Activated CD4-positive, alpha-beta T cell treated with anti-CD3 and anti-CD28 coated beads, Interleukin-2, Interleukin-6, amounts not matched to agents 100 ng/mL and 50 ng/mL, durations not matched to agents 16 hours and 8 hours (primary cell): ENCODE results near the gene VAMP8.

Source experiments
- DNase-seq: peaks from one replicate; pipeline ENCODE4 v3.0.0-alpha.2; 2020

VAMP8 gene

GRCh38 chr2:85577386-85578242, at the start of gene VAMP8:
Gene VAMP8 (plus strand): TSS chr2:85577586. CDS start chr2:85577647, 61 bp downstream.
- peak; percentile 71 for DNase-seq

GRCh38 chr2:85527787-85528186, 49.6 kb upstream of the VAMP8 start:
- DNase-seq, result no peak

- no peak for DNase-seq
Observed at GRCh38 chr2:85528355-85528754, 49.0 kb upstream of the VAMP8 start.

DNA sequence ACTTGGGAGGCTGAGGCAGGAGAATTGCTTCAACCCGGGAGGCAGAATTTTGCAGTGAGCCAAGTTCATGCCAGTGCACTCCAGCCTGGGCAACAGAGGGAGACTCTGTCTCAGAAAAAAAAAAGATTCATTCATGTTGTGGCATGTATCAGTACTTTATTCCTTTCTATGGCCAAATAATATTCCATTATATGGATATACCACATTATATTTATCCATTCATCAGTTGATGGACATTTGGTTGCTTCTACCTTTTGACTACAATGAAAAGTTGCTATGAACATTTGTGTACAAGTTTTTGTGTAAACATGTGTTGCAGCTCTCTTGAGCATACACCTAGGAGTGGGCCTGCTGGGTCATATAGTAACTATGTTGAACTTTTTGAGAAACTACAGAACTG, 47.6 kb upstream of the VAMP8 start:
- DNase-seq, result no peak

- no peak for DNase-seq
Observed at GRCh38 chr2:85531589-85531988, 45.8 kb upstream of the VAMP8 start.

DNA sequence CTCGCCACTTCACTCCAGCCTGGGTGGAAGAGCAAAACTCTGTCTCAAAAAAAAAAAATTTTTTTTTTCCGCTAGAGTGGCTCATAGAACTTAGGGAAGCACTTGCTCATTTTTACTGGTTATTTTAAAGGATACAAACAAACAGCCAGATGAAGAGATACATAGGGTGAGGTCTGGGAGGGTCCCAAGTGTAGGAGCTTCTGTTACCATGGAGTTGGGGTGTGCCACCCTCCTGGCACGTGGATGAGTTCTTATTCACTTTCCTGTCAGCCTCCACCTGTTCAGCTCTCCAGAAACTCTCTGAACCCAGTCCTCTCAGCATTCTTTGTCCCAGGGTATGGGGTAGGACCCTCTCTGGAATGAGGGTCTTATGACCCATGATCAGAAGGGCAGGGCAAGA, 43.3 kb upstream of the VAMP8 start:
- DNase-seq, result no peak

DNA sequence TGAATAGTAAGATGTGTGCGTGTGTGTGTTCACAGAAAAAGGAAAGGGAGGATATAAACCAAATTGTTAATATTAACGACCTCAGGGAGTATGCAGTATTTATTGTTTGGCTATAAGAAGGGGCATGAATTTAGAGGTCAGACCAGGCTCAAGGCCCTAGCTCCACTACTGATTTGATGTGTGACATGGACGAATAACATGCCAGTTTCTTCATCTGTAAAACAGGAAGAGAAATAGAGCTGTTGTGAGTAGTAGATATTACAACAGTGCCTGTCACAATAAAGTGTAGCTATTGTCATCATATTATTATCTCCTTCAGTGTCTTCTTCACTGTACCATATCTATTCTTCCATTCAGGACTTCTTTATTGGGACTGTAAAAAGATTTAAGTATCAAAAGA, 42.5 kb upstream of the VAMP8 start:
- no peak for DNase-seq

GRCh38 chr2:85536479-85536878, 40.9 kb upstream of the VAMP8 start:
- no peak for DNase-seq

DNA sequence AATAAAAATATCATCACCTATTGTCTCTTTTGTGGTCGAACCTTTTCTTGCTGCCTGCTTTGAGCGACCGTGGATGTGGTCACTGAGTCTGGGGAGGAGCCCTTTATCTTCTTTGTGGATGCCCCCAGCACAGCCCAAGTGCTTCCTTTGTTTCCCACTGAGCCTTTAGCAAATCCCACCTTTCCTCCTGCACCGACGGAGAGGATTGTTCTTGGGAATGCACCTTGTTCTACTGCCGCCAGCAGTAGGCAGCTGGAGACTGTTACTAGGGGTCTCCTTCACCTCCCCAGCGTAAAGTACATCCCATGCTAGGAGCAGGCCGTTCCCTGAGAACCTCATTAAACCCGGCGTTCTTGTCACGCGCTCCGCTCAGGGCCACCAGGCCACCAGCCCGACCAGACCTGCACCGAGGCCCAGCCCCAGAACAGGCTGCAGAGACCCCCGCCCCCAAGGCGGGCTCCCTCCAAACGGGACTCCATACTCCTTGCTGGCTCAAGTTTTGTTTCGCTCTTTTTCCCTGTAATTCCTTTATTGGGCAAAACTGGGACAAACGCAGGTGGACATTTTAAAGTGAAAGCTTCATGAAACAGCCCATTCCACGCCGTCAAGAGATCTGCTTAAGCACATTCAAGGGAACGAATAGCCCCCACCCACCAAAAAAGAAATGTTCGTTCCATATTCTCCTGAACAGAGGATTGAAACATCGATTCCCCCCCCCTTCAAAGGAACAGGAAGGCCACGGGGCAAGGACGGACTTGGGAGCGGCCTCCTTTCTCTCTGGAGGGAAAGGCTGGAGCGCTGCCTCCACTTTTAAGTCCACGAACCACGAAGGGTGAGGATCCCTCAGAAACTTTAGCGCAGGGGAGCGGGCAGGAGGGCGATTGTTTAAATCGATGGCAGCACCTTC, 39.5 kb upstream of the VAMP8 start:
- peak; percentile 56 for DNase-seq

DNA sequence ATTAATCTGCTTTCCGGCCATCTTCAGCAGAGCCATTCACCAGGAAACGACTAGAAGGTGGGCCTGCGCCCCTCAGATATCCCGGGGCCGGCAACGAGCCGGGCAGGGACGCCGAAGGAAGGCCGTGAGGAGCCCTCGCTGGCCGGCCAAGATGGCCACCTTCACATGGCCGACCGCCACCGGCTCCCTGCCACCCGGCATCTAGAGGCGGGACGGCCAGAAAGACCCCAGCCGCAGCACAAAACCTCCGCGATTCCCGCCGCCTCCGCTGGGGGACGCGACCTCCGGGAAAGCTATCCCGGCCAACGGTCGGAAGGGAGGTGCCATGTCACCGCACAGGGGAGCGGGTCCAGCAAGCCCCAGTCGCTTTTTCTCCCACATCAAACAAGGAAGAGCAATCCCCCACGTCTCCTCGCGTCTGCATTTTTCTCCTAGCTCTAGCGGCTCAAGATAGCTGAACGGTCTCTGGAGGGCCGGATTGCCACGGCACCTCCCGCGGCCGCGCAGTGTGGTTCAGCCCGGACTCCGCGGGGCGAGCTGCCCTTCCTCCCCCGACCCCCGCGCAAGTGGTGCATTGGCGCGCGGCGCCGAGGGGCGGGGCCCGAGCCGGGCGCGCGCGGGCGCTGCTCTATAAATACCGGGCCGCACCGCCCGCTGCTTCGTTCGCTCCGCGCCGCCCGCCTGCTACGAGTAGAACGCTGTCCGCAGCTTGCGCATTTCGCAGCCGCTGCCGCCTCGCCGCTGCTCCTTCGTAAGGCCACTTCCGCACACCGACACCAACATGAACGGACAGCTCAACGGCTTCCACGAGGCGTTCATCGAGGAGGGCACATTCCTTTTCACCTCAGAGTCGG, 38.7 kb upstream of the VAMP8 start, which contains the start of gene MAT2A:
TSS of gene MAT2A (plus strand) at position 662 of the 854 bp plus-strand sequence. CDS start at position 782, 120 bp downstream.
- peak; percentile 95 for DNase-seq

- peak; percentile 84 for DNase-seq
Observed at GRCh38 chr2:85539361-85540132, 37.8 kb upstream of the VAMP8 start.

GRCh38 chr2:85540133-85540648, 37.2 kb upstream of the VAMP8 start:
- peak; percentile 37 for DNase-seq

GRCh38 chr2:85541262-85541661, 36.1 kb upstream of the VAMP8 start:
- no peak for DNase-seq

DNA sequence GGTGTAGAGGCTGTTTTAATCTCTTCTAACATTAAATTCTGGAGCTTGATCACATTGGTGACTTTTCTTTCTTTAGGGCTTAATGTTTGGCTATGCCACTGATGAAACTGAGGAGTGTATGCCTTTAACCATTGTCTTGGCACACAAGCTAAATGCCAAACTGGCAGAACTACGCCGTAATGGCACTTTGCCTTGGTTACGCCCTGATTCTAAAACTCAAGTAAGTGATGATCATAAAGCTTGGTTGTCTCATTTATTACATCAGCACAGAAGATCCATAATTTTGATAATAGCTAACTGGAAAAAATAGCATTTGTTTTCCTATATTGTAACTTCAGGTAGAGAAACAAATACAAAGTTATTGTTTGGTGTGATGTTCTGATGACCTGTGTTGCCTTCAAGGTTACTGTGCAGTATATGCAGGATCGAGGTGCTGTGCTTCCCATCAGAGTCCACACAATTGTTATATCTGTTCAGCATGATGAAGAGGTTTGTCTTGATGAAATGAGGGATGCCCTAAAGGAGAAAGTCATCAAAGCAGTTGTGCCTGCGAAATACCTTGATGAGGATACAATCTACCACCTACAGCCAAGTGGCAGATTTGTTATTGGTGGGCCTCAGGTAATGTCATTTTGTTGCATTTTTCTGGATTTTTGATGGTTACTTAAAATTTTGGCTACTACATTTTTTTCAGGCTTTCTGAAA, 35.5 kb upstream of the VAMP8 start:
- DNase-seq, result peak; percentile 16

DNA sequence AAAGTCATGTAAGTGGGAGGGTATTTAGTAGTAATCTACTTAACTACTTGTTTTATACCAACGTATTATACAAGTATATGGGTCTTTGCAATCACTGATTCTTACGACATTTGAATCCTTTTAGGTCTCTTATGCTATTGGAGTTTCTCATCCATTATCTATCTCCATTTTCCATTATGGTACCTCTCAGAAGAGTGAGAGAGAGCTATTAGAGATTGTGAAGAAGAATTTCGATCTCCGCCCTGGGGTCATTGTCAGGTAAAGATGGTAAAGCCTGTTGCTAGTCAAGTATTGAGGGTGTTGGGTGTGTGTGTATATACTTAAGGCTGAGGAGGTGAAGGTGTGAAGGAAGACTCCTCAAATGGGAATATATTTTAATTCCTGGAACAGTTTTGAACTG, 34.6 kb upstream of the VAMP8 start:
- DNase-seq, result no peak

DNA sequence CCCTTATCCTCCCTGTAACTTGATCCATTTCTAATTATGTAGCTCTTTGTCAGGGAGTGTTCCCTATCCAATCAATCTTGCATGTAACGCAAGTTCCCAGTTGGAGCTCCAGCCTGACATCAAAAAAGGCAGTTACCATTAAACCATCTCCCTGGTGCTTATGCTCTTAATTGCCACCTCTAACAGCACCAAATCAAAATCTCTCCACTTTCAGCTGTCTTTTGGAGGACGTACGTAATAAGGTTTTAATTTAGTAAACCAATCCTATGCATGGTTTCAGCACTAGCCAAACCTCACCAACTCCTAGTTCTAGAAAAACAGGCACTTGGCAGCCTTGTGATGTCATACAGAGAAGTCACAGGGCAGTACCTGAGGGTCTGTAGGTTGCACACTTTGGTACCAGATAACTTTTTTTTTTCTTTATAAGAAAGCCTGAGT, 33.1 kb upstream of the VAMP8 start:
- peak; percentile 14 for DNase-seq

- DNase-seq, result peak; percentile 12
Observed at GRCh38 chr2:85544915-85545779, 32.2 kb upstream of the VAMP8 start.

DNA sequence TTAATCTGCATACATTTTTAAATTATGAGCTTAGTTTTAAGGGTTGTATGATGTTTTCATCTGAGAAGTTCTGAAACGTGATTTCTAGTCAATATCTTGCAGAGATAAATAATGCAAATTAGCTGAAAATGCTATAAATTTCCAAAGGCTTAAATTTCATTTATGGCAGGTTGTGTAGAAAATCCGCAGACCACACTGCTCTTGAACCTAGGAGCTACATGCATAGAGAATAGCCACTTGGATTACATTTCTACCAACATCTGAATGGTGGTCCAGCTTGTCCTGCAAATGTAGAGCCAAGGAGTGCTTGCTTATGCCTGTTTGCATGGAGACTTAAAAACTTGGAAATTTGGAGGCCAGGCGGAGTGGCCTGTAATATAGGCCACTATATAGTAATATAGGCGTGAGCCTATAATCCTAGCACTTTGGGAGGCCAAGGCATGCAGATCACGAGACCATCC, 31.6 kb upstream of the VAMP8 start:
- no peak for DNase-seq

DNA sequence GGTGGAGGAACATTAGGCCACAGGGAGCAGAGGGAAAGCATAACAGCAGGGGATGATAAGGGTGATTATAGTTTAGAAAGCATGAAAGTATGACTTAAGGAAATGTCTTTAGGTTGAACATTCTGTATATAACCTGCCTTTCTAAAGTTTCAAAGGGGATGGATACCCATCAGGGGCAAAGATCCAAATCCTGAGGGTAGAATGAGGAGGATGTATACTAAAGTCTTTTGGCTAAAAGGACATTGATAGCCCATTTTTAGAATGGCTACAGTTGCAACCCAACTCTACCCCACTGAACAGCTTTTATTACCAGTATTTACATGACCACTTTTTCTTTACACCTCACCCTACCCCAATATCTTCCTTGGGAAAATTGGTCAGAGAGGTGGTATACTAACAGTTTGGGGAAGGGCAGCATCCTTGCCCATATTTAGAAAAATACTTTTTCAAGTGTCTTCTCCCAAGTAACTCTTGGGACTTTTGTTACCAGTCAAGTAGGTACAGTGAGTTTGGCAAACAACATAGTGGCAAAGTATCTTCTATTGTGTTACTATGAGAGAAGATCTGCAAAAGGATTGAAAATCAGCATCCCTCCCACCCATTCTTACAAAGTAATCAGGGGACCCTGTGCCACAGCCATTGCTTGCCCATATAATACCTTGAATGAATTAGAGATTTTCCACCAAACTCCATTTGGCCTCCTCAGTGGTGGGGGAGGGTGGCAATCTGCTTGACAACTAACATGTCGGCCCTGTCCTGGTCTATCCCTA, 30.1 kb upstream of the VAMP8 start:
- DNase-seq, result peak; percentile 23
